HG02571 (cell line): ENCODE measurements around the gene NNAT.

Experiments
- ATAC-seq: cut with Tn5 transposase; IDR thresholded peaks from one replicate; pipeline ENCODE4 v1.9.1; 2021; ENCODE audit warnings: mild to moderate bottlenecking, moderate library complexity; ENCODE audit not compliant: unreplicated experiment

The NNAT gene

GRCh38 chr20:37564388-37565133 is 43.5 kb downstream of the NNAT start:
- ATAC-seq = no peak

GRCh38 chr20:37565134-37565811 is 44.2 kb downstream of the NNAT start:
- no peak for ATAC-seq

- ATAC-seq = no peak
Measured at GRCh38 chr20:37566590-37567330, 45.7 kb downstream of the NNAT start.

GRCh38 chr20:37567331-37567665 is 46.2 kb downstream of the NNAT start:
- no peak for ATAC-seq

- no peak for ATAC-seq
Measured at GRCh38 chr20:37567671-37568588, 46.9 kb downstream of the NNAT start.

- ATAC-seq = no peak
Measured at GRCh38 chr20:37570419-37570818, 49.4 kb downstream of the NNAT start.

- ATAC-seq = no peak
Measured at GRCh38 chr20:37571033-37571432, 50.0 kb downstream of the NNAT start.
